CD4-positive, alpha-beta T cell treated with Interleukin-1 beta for 1 hour (primary cell): Measurements from ENCODE around the gene ILF2.
"Not testable (repeated sequence)": the region's sequence is repeated elsewhere in the genome, so short reads cannot be mapped to it uniquely, and the experiment has no call there.

Experiments
- DNase-seq, 2 donors: peaks; one replicate each; pipeline ENCODE4 v3.0.0-alpha.2; 2020 to 2022

ILF2 gene

GRCh38 chr1:153679337-153680119 lies 8.7 kb upstream of the ILF2 start:
- peak in 1 of 2 donors; percentile 8 for DNase-seq

DNA sequence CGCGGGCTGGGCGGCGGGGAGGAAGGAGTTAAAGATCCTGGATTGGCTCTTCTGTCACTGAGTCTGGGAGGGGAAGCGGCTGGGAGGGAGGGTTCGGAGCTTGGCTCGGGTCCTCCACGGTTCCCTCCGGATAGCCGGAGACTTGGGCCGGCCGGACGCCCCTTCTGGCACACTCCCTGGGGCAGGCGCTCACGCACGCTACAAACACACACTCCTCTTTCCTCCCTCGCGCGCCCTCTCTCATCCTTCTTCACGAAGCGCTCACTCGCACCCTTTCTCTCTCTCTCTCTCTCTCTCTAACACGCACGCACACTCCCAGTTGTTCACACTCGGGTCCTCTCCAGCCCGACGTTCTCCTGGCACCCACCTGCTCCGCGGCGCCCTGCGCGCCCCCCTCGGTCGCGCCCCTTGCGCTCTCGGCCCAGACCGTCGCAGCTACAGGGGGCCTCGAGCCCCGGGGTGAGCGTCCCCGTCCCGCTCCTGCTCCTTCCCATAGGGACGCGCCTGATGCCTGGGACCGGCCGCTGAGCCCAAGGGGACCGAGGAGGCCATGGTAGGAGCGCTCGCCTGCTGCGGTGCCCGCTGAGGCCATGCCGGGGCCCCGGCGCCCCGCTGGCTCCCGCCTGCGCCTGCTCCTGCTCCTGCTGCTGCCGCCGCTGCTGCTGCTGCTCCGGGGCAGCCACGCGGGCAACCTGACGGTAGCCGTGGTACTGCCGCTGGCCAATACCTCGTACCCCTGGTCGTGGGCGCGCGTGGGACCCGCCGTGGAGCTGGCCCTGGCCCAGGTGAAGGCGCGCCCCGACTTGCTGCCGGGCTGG lies 7.9 kb upstream of the ILF2 start, which contains the start of gene NPR1:
Gene NPR1, plus strand, starts transcription at position 170 of the 818 bp plus-strand sequence. Its CDS starts 421 bp downstream, at position 591.
- DNase-seq, result peak in 1 of 2 donors; percentile 24

GRCh38 chr1:153677718-153678518 lies 7.1 kb upstream of the ILF2 start:
- DNase-seq, result peak; percentile 49 to 57

DNA sequence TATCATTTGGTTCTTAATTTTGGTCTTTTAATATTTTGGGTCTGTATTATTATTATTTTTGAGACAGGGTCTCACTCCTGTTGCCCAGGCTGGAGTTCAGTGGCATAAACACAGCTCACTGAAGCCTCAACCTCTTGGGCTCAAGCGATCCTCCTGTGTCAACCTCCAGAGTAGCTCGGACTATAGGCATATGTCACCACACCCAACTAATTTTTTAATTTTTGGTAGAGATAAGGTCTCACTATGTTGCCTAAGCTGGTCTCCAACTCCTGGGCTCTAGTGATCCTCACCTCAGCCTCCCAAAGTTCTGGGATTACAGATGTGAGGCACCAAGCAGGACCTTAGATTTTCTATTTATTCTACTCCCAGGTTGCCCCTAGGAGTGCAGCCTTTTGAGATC lies 2.7 kb upstream of the ILF2 start:
- DNase-seq, result no peak

GRCh38 chr1:153671628-153672353 lies 998 bp upstream of the ILF2 start:
- peak; percentile 63 to 70 for DNase-seq

DNA sequence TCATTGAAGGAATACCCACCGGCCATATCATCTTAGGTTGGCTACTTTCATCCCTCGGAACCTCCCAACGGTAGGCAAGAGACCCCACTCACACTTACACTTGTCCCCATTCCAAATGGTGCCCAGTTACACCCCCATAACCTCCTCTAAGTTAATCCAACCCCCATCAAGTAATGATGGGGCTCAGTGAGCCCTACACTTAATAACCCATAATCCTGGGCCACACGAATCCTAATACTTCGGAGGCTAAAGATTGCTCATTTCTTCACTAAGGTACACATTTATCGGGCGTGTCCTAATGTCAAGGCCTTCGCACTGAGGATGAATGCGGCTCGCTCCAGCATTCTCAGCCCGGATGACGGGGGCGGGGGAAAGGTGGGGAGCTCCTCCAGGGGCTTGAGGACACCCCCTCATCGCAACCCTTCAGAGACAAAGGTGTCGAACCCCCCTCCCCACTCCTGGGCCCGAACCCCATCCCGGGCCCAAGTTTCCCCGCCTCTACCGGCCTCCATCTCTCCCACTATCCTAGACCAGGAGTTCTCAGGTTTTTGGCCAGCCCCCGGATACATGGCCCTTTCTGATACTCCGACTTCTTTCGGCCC lies 435 bp downstream of the ILF2 start:
- peak in 1 of 2 donors; percentile 26 for DNase-seq

GRCh38 chr1:153669606-153670005 lies 1.2 kb downstream of the ILF2 start:
- DNase-seq, result no peak

GRCh38 chr1:153668672-153669071 lies 2.1 kb downstream of the ILF2 start:
- not testable (repeated sequence) for DNase-seq

DNA sequence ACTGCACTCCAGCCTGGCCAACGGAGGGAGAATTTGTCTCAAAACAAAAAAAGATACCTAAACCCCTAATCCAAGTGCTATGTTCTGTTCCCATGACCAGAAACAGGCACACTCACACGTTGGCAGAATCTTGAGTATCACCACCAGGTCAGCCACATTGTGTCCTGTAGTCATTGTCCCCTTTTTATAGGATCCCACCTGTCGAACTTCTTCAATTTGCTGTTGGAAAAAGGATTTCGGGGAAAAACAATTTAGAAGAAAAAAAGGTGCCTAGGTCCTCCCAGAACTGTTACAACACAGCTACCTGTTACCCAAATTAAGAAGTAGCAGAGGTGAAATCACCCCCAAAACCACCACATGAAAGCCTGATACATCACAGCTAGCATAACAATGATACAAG lies 3.4 kb downstream of the ILF2 start:
- no peak for DNase-seq

- no peak for DNase-seq
These were observed 7.6 kb downstream of the ILF2 start for GRCh38 chr1:153663211-153663610.

GRCh38 chr1:153662269-153662668 lies 8.5 kb downstream of the ILF2 start:
- no peak for DNase-seq

DNA sequence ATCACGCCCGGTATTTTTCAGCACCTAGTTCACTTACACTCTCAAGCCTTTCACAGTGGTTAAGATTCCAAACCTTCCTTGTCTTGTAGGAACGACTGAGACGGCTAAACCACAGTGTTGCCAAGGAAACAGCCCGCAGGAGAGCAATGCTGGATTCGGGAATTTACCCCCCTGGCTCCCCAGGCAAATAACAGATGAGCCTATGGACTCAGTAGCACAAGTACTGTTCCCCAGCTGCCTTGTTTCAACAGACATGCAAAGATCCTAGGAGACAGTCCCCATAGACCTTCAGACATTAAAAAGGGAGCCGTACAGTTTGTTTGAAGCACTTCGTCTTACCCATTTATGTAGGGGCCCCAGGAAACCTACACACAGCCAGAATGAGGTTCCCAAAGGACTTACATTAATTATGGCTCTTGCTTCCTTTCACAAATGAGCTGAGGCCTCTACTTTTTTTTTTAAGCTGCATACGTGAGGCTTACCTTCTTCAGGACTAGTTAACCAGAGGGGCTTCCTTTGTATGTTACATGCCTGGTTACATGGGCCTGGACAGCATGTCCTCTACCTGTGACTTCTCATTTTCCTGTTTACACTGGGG lies 9.6 kb downstream of the ILF2 start:
- DNase-seq, result no peak

DNA sequence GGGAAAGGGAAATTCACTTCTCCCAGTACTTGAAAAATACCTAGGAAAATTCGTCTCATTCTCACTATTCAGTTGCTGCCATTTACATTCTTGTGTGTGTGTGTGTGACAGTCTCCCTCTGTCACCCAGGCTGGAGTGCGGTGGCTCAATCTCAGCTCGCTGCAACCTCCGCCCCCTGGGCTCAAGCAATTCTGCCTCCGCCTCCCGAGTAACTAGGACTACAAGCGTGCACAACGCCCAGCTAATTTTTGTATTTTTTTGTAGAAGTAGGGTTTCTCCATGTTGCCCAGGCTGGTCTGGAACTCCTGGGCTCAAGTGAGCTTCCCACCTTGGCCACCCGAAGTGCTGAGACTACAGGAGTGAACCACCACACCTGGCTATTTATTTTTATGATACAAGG lies 11.1 kb downstream of the ILF2 start:
- DNase-seq, result no peak

DNA sequence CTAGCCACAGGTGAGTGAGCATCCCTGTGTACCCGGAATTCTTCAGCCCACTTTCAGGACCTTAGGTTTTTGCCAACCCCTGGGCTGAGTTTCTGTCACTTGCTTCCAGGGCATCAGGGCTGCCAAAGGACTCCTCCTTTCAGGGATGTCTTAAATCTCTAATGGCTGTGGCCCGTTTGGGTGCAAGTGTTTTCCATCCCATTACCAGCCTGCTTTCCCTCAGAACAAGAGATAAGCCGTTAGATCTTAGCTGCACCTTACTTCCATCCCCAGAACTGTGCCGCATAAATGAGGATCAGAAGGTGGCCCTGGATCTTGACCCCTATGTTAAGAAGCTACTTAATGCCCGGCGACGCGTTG lies 11.6 kb downstream of the ILF2 start:
- DNase-seq, result no peak

GRCh38 chr1:153658400-153659174 lies 12.2 kb downstream of the ILF2 start, which contains the start of gene SNAPIN:
TSS of gene SNAPIN (plus strand) at chr1:153658703. CDS start at chr1:153658744, 41 bp downstream.
- DNase-seq, result peak; percentile 88 to 91

GRCh38 chr1:153655333-153655732 lies 15.5 kb downstream of the ILF2 start:
- no peak for DNase-seq

GRCh38 chr1:153652805-153653500 lies 17.8 kb downstream of the ILF2 start:
- no peak for DNase-seq

- DNase-seq, result no peak
These were observed 19.0 kb downstream of the ILF2 start for GRCh38 chr1:153651771-153652170.

DNA sequence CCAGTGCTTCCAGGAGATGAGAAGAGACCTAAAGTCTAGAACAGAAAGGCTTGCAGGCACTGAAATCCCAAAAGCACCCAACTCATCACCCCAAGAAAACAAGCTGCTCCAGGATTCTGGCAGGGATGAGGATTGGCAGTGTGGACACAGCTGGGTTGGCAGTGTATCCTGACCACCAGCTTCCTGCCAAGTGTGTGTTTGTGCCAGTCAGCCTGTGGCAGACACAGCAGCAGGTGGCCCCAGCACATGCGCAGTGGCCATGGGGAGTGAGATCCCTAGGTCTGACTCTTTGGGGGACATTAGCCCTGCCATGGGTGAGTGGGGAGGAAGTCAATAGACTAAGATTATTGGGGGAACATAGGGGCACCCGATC lies 20.9 kb downstream of the ILF2 start:
- no peak for DNase-seq
